ENCODE data around the gene OPCML.

- TF ChIP-seq CTCF (IDR thresholded peaks at IDR 0.05; ENCODE audit: low read length) (no peak), EZH2phosphoT487 (IDR thresholded peaks at IDR 0.05; ENCODE audit: low read length) (no peak), EZH2 (optimal IDR thresholded peaks at IDR 0.05; ENCODE audit: low read depth, low read length) (no peak)
Observed at GRCh38 chr11:133339495-133340140, 192.7 kb downstream of the OPCML start.
